GM21529 (cell line): Measurements from ENCODE around the gene THAP11.
"Not testable (repeated sequence)": the region's sequence is repeated elsewhere in the genome, so short reads cannot be mapped to it uniquely, and the experiment has no call there.

Experiments used
- ATAC-seq: cut with Tn5 transposase; IDR thresholded peaks from one replicate; pipeline ENCODE4 v1.9.1; 2021; ENCODE audit not compliant: unreplicated experiment

THAP11 gene

DNA sequence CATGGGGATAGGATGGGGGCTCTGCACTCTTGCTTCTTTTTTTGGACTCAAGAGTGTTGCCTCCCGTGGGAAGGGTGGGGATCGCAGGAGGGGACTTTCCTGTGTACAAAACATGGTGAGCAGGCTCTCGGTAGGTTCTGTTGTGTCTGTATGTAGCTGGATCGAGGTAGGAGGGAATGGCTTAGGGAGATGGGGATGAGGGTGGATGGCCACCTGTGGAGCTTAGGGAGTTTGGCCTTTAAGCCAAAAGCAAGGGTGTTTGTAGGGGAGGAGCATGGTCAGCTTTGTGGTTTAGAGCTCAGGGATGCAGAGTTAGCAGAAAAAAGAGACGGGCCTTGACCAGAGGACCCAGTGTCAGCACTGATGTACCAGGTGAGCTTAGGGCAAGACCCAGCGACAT, 19.8 kb downstream of the THAP11 start:
- ATAC-seq = no peak

DNA sequence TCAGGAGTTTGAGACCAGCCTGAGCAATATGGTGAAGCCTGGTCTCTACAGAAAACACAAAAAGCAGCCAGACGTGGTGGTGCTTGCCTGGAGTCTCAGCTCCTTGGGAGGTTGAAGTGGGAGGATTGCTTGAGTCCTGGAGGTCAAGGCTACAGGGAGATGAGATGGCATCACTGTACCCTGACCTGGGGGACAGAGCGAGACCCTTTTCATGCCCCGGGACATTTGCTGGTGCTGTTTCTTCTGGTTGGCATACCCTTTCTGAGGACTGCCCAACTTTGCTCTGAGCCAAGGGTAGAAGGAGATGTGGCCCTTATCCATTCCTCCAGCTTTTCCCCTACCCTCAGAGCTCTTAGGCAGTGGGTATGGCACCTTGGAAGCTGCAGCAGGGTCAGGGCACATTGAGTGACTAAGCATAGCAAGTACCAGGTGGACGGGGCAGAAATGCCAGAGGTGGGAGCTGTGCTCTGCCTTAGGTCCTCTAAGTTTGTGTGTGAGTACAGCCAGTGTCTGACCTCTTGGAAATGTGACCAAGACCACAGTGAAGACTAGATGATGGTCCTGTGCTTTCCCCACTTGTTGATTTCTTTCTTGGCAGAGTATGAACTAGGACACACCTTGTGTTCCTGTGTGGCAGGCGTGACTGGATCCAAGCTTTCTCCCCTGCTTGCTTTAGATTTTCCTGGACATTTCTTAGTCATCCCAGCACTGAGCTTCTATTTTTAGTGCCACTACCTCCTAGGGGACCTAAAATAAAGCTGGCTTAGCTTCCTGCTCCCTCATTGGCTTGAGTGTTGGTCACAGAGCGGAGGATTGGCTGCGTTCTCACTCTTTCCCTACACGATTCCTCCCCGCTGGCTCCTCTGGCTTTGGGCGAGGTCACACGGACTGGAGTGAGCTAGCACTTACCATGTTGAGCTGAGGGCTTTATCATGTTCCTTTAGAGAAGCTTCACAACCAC, 20.8 kb downstream of the THAP11 start:
- no peak for ATAC-seq

DNA sequence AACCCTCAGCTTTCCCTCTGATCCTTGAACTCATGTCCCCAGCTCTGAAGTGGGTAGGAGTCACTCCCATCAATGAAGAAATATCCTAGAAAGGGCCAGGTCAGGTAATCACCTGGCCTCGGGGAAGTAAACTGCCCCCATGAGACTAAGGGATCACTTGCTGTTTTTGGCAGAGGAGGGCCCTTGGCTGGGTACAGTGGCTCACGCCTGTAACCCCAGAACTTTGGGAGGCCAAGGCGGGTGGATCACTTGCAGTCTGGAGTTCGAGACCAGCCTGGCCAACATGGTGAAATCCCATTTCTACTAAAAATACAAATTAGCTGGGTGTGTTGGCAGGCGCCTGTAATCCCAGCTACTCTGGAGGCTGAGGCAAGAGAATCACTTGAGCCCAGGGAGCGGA, 21.9 kb downstream of the THAP11 start:
- ATAC-seq = not testable (repeated sequence)

DNA sequence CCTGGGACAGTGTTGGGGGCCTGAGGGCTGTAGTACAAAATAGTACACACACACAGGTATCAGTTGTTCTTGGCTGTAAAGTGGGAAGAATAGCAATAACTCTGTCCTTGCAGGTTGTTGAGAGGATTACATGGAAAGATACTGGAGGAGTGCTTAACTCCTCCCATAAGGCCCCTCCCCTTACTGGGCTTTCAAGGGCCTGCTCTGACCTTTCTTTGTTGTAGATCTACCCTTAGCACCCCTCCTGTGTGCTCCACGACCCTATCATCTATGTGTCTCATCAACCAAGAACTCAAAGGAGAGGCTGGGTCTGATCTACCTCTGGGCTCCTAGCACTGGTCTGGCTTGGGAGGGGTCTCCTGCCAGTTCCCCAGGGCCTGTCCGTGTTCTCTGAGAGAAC, 22.5 kb downstream of the THAP11 start:
- no peak for ATAC-seq

DNA sequence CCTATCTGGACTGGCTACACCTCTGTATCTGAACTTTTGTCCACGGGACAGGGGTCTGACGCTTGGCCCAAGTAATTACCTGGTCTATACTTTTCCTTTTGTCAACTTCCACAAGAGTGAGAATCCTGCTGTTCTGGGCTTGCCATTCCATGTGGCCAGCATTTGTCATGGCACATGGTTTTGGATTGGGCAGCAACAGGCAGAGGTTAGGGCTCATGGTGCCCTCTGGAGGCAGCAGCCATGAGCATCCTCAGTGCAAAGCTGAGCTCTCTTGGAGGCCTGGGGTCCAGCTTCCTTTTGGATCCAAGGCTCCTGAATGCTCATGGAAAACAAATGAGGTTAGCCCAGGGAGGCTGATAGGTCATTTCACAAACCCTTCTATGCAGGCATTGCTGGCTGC, 23.2 kb downstream of the THAP11 start:
- no peak for ATAC-seq

DNA sequence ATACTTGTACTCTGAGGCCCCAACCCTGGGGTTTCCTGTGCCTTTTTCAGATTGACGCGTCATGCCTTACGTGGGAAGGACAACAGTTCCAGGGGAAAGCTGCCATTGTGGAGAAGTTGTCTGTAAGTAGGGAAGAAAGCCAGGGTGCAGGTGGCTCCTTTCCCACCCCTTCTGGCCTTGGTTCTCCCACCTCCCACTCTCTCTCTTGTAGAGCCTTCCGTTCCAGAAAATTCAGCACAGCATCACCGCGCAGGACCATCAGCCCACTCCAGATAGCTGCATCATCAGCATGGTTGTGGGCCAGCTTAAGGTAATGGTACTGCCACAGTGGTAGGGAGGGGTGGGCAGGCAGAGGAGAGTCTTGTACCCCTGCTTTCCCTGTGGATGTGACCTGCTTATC, 26.2 kb downstream of the THAP11 start:
- no peak for ATAC-seq

DNA sequence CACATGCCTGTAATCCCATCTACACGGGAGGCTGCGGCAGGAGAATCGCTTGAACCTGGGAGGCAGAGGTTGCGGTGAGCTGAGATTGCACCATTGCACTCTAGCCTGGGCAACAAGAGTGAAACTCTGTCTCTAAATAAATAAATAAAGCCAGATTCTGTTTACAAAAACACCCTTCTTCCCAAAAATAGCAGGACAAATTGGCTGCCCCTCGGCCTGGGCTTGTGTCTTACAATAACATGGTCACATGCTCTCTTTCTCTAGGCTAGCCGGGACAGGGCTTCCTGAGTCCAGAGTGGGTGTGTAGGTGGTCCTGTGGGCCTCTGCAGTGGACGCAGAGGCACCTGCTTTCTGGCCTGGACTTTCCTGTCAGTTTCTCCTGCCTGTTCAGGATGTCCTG, 27.5 kb downstream of the THAP11 start:
- no peak for ATAC-seq

DNA sequence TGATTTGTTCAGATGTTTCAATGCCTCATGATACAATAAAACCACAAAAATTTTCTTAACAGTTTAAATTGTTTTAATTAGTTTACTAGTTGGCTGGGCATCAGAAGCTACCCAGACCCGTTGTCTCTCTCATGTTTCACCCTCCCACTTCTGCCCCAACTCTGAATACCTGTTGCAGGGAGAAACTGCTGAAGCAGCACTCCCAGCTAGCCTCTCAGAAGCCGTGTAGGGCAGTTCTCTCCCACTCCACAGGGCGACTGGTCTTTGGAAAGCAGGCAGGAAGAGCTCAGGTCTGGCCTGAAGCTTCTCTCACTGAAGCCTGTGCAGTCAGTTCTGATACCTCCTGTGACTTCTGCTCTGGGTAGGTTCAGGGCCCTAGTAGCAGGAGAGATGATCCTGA, 29.1 kb downstream of the THAP11 start:
- no peak for ATAC-seq

DNA sequence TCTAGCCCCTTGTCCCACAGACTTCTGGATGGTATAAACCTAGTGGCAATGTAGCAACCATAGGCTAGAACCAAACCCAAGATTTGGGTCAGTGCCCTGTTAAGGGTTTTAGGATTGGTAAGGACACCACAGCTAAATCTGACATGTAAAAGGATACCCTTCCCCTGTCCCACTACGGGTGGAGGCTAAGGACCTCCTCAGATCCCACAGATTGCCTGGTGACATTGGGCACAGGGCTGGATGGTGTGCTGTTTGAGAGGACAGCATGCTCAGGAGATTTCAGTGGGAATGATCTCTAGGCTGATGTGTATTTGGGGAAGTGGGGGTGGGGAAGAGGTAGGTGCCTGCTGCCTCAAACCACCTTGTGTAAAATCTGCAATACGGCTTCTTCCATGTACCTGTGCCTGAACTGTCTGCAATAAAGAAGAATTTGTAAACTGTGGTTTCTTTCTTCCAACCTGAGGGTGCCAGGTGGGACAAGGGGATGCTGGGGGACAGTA, 30.1 kb downstream of the THAP11 start:
- no peak for ATAC-seq

DNA sequence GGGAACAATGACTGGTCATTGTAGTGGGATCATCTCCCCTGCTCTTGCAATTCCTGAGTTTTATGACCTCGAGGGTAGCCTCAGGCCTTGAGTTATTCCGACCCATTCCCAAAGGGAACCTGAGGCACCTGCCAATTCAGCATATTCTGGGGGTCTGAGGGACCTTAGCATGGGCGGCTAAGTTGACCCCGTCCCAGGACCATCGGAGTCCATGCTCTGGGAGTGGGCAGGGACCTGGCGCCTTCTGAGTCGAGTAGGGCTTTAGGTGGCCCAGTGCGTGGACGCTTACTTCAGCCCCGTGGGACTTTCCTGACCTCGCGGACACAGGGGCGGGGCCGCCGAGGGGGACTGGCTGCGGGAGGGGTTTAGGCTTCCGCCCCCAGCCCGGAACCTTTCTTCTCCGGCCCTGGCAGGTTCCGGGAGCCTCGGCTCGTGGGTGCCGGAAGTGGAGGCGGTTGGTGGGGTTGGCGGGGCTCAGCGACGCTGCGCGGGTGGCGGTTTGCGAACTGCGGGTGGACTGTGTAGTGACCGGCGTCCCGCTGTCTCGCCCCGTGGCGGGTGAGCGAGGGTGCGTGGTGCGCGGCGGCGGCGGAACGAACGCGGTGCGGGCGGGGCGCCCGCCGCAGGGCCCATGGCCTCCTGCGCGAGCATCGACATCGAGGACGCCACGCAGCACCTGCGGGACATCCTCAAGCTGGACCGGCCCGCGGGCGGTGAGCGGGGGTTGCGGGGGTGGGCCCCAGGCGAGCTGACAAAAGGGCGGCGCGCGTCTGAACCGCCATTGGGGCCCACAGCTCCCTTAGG, 30.7 kb downstream of the THAP11 start, which contains the start of gene EDC4:
Gene EDC4 (plus strand): TSS at position 422 of the 804 bp plus-strand sequence. CDS start 210 bp downstream, at position 632.
- ATAC-seq = peak; percentile 78

DNA sequence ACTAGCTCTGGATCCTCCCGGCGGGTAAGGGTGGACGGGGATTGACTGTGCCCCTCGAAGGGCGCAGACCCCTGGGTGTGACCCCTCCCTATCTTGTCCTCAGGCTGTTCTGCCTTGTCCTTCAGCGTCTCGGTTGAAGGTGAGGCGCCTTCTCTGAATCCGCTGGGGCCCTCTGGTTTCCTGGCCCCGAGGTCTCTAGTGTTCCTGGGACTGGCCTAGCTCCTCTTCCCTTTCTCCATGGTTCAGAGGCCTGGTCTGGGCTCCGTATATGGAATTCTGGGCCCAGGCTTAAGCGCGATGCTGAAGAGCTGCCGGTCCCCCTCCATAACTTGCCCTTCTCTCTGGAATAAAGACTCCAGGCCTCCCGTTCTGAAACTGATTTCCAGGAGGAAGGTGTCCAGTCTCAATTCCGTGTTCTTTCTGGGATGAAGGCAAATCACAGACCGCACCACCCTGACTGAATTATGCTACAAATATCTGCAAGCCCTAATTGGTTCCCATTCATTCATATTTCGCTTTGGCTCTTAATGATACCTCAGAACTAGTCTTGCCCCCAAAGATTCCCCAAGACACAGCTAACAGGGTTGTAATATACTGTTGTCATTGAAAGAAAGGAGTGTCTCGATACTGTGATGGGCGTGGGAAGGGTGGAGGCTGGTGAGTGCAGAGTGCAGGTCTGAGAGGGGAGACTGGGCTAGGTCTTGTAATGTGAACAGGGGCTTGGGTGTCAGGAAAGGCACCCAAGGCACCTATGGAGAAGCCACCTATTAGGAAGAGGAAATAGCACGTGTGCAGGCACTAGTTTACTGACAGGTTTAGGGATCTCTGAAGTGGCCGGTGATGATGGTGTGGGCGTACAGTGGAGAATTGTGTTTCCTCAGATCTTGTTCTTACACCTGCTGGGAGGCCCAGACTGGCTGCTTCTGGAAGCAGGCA, 31.6 kb downstream of the THAP11 start:
- ATAC-seq = peak; percentile 9

DNA sequence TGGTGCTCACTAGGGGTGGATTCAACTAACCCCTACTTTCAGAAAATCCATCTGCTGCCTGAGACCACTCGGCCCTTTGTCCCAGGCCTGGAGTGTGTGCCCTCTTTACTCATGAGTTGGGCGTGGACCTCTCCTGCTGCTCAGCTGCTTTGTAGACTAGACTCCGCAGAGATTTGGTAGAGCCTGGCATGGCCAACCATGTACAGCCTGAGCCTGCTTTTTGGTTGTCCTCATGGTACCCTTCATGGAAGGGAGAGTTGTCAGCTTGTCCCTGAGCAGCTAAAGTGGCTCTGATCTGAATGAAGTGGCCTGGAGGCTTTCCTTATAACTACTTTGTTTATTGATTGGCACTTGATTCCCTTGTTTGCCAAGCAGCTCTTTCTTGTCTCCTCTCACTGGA, 32.3 kb downstream of the THAP11 start:
- no peak for ATAC-seq

DNA sequence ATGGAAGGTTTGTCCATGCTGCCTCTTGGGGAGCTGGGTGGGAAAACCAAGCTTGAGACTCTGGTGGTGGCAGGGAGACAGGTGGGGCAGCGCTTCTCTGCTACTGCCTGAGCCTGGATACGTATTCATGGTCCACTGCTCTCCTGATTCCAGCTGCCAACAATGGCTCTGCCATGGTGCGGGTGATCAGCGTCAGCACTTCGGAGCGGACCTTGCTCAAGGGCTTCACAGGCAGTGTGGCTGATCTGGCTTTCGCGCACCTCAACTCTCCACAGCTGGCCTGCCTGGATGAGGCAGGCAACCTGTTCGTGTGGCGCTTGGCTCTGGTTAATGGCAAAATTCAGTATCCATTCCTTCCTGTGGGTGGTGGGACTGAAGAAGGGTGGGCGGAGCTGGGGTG, 34.9 kb downstream of the THAP11 start:
- no peak for ATAC-seq

DNA sequence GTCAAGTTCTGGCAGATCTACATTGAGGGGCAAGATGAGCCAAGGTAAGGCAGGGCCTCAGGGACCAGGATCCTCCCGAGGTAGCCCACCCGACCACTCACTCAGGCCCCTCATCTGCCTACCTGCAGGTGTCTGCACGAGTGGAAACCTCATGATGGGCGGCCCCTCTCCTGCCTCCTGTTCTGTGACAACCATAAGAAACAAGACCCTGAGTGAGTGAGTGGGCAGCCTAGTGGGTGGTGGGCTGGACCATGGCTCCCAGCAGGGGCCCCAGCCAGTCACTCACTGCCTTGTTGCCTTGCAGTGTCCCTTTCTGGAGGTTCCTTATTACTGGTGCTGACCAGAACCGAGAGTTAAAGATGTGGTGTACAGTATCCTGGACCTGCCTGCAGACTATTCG, 36.1 kb downstream of the THAP11 start:
- no peak for ATAC-seq

DNA sequence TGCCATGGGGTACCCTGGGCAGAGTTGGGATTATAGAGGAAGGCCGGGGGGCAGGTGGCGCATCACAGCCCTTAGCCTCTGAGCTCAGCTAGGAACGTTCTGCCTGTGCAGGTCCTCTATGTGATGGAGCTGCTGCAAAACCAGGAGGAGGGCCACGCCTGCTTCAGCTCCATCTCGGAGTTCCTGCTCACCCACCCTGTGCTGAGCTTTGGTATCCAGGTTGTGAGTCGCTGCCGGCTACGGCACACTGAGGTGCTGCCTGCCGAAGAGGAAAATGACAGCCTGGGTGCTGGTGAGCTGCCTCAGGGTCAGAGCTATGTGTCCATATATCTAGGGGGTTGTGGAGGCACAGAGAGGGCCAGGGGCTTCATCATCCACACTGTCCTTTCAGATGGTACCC, 36.7 kb downstream of the THAP11 start:
- no peak for ATAC-seq

DNA sequence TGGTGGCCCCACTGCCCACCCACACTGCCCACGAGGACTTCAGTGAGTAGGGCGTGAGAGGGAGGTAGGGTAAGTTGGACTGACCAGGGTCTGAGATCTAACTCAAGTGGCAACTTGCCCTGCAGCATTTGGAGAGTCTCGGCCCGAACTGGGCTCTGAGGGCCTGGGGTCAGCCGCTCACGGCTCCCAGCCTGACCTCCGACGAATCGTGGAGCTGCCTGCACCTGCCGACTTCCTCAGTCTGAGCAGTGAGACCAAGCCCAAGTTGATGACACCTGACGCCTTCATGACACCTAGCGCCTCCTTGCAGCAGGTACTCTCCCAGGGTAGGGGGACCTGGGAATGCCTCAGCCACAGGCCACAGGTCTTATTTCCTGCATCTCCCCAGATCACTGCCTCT, 37.3 kb downstream of the THAP11 start:
- no peak for ATAC-seq

DNA sequence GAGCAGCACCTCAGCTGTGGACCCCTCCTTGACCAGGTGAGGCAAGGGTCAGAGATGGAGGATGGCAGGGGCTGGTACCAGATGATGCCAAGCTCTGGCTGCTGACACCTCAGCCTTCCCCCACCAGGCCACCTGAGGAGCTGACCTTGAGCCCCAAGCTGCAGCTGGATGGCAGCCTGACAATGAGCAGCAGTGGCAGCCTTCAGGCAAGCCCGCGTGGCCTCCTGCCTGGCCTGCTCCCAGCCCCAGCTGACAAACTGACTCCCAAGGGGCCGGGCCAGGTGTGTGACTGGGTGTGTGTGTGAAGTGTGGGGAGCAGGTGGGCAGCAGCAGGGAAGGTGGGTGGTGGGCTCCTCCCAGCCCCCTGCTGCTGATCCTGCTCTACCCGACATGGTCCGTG, 37.8 kb downstream of the THAP11 start:
- ATAC-seq = no peak

DNA sequence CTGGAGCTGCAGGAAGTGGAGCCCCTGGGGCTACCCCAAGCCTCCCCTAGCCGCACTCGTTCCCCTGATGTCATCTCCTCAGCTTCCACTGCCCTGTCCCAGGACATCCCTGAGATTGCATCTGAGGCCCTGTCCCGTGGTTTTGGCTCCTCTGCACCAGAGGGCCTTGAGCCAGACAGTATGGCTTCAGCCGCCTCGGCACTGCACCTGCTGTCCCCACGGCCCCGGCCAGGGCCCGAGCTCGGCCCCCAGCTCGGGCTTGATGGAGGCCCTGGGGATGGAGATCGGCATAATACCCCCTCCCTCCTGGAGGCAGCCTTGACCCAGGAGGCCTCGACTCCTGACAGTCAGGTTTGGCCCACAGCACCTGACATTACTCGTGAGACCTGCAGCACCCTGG, 38.5 kb downstream of the THAP11 start:
- ATAC-seq = no peak

DNA sequence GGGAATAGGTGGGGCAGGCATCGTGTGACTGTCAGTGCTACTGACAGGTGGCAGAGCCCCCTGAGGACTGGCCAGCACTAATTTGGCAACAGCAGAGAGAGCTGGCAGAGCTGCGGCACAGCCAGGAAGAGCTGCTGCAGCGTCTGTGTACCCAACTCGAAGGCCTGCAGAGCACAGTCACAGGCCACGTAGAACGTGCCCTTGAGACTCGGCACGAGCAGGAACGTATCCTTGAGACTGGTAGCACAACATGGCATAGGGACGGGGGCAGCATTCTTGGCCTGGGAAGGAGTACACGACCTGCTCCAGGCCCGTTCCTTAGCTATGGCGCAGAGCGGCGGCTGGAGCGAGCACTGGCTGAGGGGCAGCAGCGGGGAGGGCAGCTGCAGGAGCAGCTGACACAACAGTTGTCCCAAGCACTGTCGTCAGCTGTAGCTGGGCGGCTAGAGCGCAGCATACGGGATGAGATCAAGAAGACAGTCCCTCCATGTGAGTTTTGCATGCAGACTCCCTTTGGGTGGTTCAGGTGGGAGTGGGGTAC, 39.6 kb downstream of the THAP11 start:
- ATAC-seq = no peak

DNA sequence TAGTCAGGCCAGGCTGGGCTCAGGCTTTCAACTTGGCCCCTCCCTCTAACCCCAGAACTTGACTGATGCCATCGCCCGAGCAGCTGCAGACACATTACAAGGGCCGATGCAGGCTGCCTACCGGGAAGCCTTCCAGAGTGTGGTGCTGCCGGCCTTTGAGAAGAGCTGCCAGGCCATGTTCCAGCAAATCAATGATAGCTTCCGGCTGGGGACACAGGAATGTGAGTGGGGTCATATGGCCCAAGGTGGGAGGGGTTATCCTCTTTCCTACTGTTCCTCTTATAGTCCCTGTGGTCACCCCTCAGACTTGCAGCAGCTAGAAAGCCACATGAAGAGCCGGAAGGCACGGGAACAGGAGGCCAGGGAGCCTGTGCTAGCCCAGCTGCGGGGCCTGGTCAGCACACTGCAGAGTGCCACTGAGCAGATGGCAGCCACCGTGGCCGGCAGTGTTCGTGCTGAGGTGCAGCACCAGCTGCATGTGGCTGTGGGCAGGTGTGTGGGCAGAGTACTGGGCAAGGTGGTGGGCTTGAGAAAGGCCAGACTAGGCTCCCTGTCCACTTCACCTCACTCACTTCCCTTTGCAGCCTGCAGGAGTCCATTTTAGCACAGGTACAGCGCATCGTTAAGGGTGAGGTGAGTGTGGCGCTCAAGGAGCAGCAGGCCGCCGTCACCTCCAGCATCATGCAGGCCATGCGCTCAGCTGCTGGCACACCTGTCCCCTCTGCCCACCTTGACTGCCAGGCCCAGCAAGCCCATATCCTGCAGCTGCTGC, 40.4 kb downstream of the THAP11 start:
- ATAC-seq = no peak
